MM.1S (cell line): ENCODE results near the gene PHLPP2.

Experiments
- CTCF ChIP-seq: fragments of 300-600 bp; sonication (generic); IDR thresholded peaks from 2 replicates; pipeline ENCODE4 v1.5.1; 2016; ENCODE audit warnings: antibody characterized with exemption, low read length, mixed read lengths
- EZH2 ChIP-seq: fragments of 300-600 bp; sonication (generic); optimal IDR thresholded peaks from 2 replicates; pipeline ENCODE3; 2017; ENCODE audit warnings: low read depth, mild to moderate bottlenecking, antibody characterized with exemption, low read length, mixed read lengths
- EZH2phosphoT487 ChIP-seq: fragments of 300-600 bp; sonication (generic); IDR thresholded peaks from 2 replicates; pipeline ENCODE4 v1.6.1; 2018; ENCODE audit warnings: antibody characterized with exemption, low read length

- TF ChIP-seq CTCF (no peak), EZH2 (no peak), EZH2phosphoT487 (no peak)
Observed at GRCh38 chr16:71769222-71769621, 44.7 kb upstream of the PHLPP2 start.
